Measurements from ENCODE around the gene CLPTM1L.
A peak's percentile ranks its signal among the peaks of the same experiment; 100 is the strongest.
"Not testable (repeated sequence)": the region's sequence is repeated elsewhere in the genome, so short reads cannot be mapped to it uniquely, and the experiment has no call there.

Gene CLPTM1L

GRCh38 chr5:1342268-1342667 lies 2.6 kb downstream of the CLPTM1L start:
- Mint-ChIP-seq H3K36me3 (peaks cover 44% of the 10 kb centered on the region), H3K9me3 (no peaks in the 10 kb centered on the region), H3K4me3 (peak overlapping the region; percentile 64), H3K27me3 (no peaks in the 10 kb centered on the region), H3K27ac (peak overlapping the region; percentile 79), H3K4me1 (peaks cover 54% of the 10 kb centered on the region)
- no peak for ATAC-seq

GRCh38 chr5:1341863-1342262 lies 3.0 kb downstream of the CLPTM1L start:
- H3K4me3 Mint-ChIP-seq, result peak overlapping the region; percentile 64
- peak overlapping the region; percentile 79 for H3K27ac Mint-ChIP-seq
- H3K36me3 Mint-ChIP-seq, result peaks cover 44% of the 10 kb centered on the region
- H3K27me3 Mint-ChIP-seq, result no peaks in the 10 kb centered on the region
- ATAC-seq, result no peak
- peaks cover 56% of the 10 kb centered on the region for H3K4me1 Mint-ChIP-seq
- no peaks in the 10 kb centered on the region for H3K9me3 Mint-ChIP-seq

GRCh38 chr5:1339818-1340210 lies 5.1 kb downstream of the CLPTM1L start:
- not testable (repeated sequence) for H3K9me3 Mint-ChIP-seq, ATAC-seq, H3K27me3 Mint-ChIP-seq, H3K4me3 Mint-ChIP-seq, H3K27ac Mint-ChIP-seq
- H3K36me3 Mint-ChIP-seq, result peaks cover 64% of the 10 kb centered on the region
- H3K4me1 Mint-ChIP-seq, result peaks cover 58% of the 10 kb centered on the region

GRCh38 chr5:1339139-1339817 lies 5.6 kb downstream of the CLPTM1L start:
- peaks cover 57% of the 10 kb centered on the region for H3K4me1 Mint-ChIP-seq
- not testable (repeated sequence) for ATAC-seq, H3K27me3 Mint-ChIP-seq, H3K4me3 Mint-ChIP-seq, H3K27ac Mint-ChIP-seq, H3K9me3 Mint-ChIP-seq
- peaks cover 69% of the 10 kb centered on the region for H3K36me3 Mint-ChIP-seq

GRCh38 chr5:1338506-1339070 lies 6.3 kb downstream of the CLPTM1L start:
- Mint-ChIP-seq H3K4me1 (peaks cover 50% of the 10 kb centered on the region), H3K27ac (no peak overlapping the region), H3K27me3 (no peaks in the 10 kb centered on the region), H3K4me3 (no peak overlapping the region), H3K9me3 (no peaks in the 10 kb centered on the region), H3K36me3 (peaks cover 66% of the 10 kb centered on the region)
- ATAC-seq, result no peak

GRCh38 chr5:1338196-1338490 lies 6.8 kb downstream of the CLPTM1L start:
- Mint-ChIP-seq H3K9me3 (no peaks in the 10 kb centered on the region), H3K4me3 (no peak overlapping the region), H3K27me3 (no peaks in the 10 kb centered on the region), H3K27ac (no peak overlapping the region), H3K36me3 (peaks cover 68% of the 10 kb centered on the region), H3K4me1 (peaks cover 45% of the 10 kb centered on the region)
- ATAC-seq, result no peak

GRCh38 chr5:1337489-1338195 lies 7.3 kb downstream of the CLPTM1L start:
- H3K9me3 Mint-ChIP-seq, result no peaks in the 10 kb centered on the region
- H3K4me3 Mint-ChIP-seq, result no peak overlapping the region
- no peak for ATAC-seq
- peaks cover 70% of the 10 kb centered on the region for H3K36me3 Mint-ChIP-seq
- H3K27me3 Mint-ChIP-seq, result no peaks in the 10 kb centered on the region
- peaks cover 44% of the 10 kb centered on the region for H3K4me1 Mint-ChIP-seq
- H3K27ac Mint-ChIP-seq, result no peak overlapping the region

GRCh38 chr5:1336749-1337488 lies 8.0 kb downstream of the CLPTM1L start:
- H3K27me3 Mint-ChIP-seq, result no peaks in the 10 kb centered on the region
- no peaks in the 10 kb centered on the region for H3K9me3 Mint-ChIP-seq
- peaks cover 74% of the 10 kb centered on the region for H3K36me3 Mint-ChIP-seq
- no peak overlapping the region for H3K4me3 Mint-ChIP-seq
- no peak overlapping the region for H3K27ac Mint-ChIP-seq
- no peak for ATAC-seq
- H3K4me1 Mint-ChIP-seq, result peaks cover 40% of the 10 kb centered on the region

- no peak overlapping the region for H3K27ac Mint-ChIP-seq
- peaks cover 72% of the 10 kb centered on the region for H3K36me3 Mint-ChIP-seq
- peak overlapping the region; percentile 2 for H3K4me3 Mint-ChIP-seq
- no peaks in the 10 kb centered on the region for H3K27me3 Mint-ChIP-seq
- H3K9me3 Mint-ChIP-seq, result no peaks in the 10 kb centered on the region
- ATAC-seq, result peak; percentile 59
- H3K4me1 Mint-ChIP-seq, result peaks cover 33% of the 10 kb centered on the region
Measured at GRCh38 chr5:1336106-1336561, 8.8 kb downstream of the CLPTM1L start.

GRCh38 chr5:1335540-1336095 lies 9.3 kb downstream of the CLPTM1L start:
- no peaks in the 10 kb centered on the region for H3K9me3 Mint-ChIP-seq
- peak overlapping the region; percentile 2 for H3K4me3 Mint-ChIP-seq
- H3K27me3 Mint-ChIP-seq, result no peaks in the 10 kb centered on the region
- no peak for ATAC-seq
- peaks cover 31% of the 10 kb centered on the region for H3K4me1 Mint-ChIP-seq
- H3K27ac Mint-ChIP-seq, result no peak overlapping the region
- peaks cover 74% of the 10 kb centered on the region for H3K36me3 Mint-ChIP-seq

- ATAC-seq, result no peak
- peaks cover 73% of the 10 kb centered on the region for H3K36me3 Mint-ChIP-seq
- peaks cover 27% of the 10 kb centered on the region for H3K4me1 Mint-ChIP-seq
- H3K9me3 Mint-ChIP-seq, result no peaks in the 10 kb centered on the region
- H3K27ac Mint-ChIP-seq, result no peak overlapping the region
- H3K4me3 Mint-ChIP-seq, result no peak overlapping the region
- H3K27me3 Mint-ChIP-seq, result no peaks in the 10 kb centered on the region
Measured at GRCh38 chr5:1334831-1335539, 9.9 kb downstream of the CLPTM1L start.

GRCh38 chr5:1333986-1334385 lies 10.9 kb downstream of the CLPTM1L start:
- Mint-ChIP-seq H3K9me3 (no peaks in the 10 kb centered on the region), H3K4me3 (no peak overlapping the region), H3K27me3 (no peaks in the 10 kb centered on the region), H3K36me3 (peaks cover 71% of the 10 kb centered on the region), H3K27ac (no peak overlapping the region), H3K4me1 (peaks cover 25% of the 10 kb centered on the region)
- ATAC-seq, result no peak

GRCh38 chr5:1333286-1333685 lies 11.6 kb downstream of the CLPTM1L start:
- not testable (repeated sequence) for H3K27ac Mint-ChIP-seq, ATAC-seq, H3K27me3 Mint-ChIP-seq, H3K9me3 Mint-ChIP-seq, H3K4me3 Mint-ChIP-seq
- Mint-ChIP-seq H3K36me3 (peaks cover 73% of the 10 kb centered on the region), H3K4me1 (peaks cover 30% of the 10 kb centered on the region)

GRCh38 chr5:1332461-1333001 lies 12.4 kb downstream of the CLPTM1L start:
- no peak overlapping the region for H3K27ac Mint-ChIP-seq
- no peak overlapping the region for H3K4me3 Mint-ChIP-seq
- no peaks in the 10 kb centered on the region for H3K27me3 Mint-ChIP-seq
- ATAC-seq, result no peak
- no peaks in the 10 kb centered on the region for H3K9me3 Mint-ChIP-seq
- peaks cover 31% of the 10 kb centered on the region for H3K4me1 Mint-ChIP-seq
- H3K36me3 Mint-ChIP-seq, result peaks cover 74% of the 10 kb centered on the region

Measured in stimulated activated memory B cell treated with anti-CD40 and anti-IgM and Interleukin-4, amounts not matched to agents 10 μg/mL and 1 μg/mL and 100 μg/mL, for 72 hours (primary cell).